ENCODE results near the gene PDK3. TPM values are rescaled to one million over a fixed set of nuclear protein-coding genes. Genes with fewer than 3 reads are reported as not detected.

PDK3 gene
- total RNA-seq, 1 experiment from 2014 or later, result 9.6 TPM

DNA sequence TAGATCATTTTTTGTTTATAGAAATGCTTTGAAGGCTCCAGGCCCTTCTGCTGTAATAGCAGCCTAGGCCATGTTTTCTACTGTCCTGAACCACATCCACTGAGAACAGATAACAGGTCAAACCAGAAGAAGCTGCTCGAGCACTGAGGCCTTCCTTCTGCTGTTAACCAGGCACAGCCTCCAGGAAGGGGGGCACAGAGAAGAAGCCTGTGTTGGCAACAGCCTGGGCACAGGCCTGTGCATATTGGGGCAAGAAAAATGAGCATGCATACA is 37.4 kb upstream of the PDK3 start:
- H3K4me3 ChIP-seq (replicated peaks in 1 of 2; ENCODE audit: low read depth in 1 of 2, low read length in 2 of 2), result no peak overlapping the region
- ChIA-PET POLR2A (no interaction called here), RAD21 (ENCODE audit: low non-redundant PET in 1 of 2, low total read pairs in 2 of 2, uncharacterized antibody in 2 of 2, unreplicated experiment in 2 of 2) (no interaction called here), CTCF (no interaction called here)
- no peaks in the 10 kb centered on the region for H3K79me2 ChIP-seq (ENCODE audit: insufficient read depth, low read length)
- no peak overlapping the region for H3K27ac ChIP-seq (ENCODE audit: low read depth, low read length)
- no peak for TF ChIP-seq YY1 (IDR thresholded peaks at IDR 0.05; ENCODE audit: extremely low read depth, insufficient replicate concordance, low read depth, low read length)
- no peak for TF ChIP-seq SIN3A (IDR thresholded peaks at IDR 0.05; ENCODE audit: low read depth)
- no peak for TF ChIP-seq CEBPB (IDR thresholded peaks at IDR 0.05; ENCODE audit: low read depth)
- TF ChIP-seq ZNF274 (IDR thresholded peaks at IDR 0.05; ENCODE audit: low read depth, low read length), result no peak
- no peak for TF ChIP-seq TCF7L2 (IDR thresholded peaks at IDR 0.05; ENCODE audit: borderline replicate concordance, extremely low read depth, insufficient read depth, insufficient read length)
- no peak for TF ChIP-seq ELF1 (IDR thresholded peaks at IDR 0.05; ENCODE audit: borderline replicate concordance, low read depth)
- TF ChIP-seq, protein P1, sequence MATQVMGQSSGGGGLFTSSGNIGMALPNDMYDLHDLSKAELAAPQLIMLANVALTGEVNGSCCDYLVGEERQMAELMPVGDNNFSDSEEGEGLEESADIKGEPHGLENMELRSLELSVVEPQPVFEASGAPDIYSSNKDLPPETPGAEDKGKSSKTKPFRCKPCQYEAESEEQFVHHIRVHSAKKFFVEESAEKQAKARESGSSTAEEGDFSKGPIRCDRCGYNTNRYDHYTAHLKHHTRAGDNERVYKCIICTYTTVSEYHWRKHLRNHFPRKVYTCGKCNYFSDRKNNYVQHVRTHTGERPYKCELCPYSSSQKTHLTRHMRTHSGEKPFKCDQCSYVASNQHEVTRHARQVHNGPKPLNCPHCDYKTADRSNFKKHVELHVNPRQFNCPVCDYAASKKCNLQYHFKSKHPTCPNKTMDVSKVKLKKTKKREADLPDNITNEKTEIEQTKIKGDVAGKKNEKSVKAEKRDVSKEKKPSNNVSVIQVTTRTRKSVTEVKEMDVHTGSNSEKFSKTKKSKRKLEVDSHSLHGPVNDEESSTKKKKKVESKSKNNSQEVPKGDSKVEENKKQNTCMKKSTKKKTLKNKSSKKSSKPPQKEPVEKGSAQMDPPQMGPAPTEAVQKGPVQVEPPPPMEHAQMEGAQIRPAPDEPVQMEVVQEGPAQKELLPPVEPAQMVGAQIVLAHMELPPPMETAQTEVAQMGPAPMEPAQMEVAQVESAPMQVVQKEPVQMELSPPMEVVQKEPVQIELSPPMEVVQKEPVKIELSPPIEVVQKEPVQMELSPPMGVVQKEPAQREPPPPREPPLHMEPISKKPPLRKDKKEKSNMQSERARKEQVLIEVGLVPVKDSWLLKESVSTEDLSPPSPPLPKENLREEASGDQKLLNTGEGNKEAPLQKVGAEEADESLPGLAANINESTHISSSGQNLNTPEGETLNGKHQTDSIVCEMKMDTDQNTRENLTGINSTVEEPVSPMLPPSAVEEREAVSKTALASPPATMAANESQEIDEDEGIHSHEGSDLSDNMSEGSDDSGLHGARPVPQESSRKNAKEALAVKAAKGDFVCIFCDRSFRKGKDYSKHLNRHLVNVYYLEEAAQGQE (IDR thresholded peaks at IDR 0.05; ENCODE audit: low read depth), result no peak
- no peak for TF ChIP-seq EZH2phosphoT487 (IDR thresholded peaks at IDR 0.05; ENCODE audit: borderline replicate concordance)
- TF ChIP-seq EGR1 (IDR thresholded peaks at IDR 0.05; ENCODE audit: low read depth), result no peak
- TF ChIP-seq, protein P2, sequence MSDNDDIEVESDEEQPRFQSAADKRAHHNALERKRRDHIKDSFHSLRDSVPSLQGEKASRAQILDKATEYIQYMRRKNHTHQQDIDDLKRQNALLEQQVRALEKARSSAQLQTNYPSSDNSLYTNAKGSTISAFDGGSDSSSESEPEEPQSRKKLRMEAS (IDR thresholded peaks at IDR 0.05), result no peak
- TF ChIP-seq POLR2A (IDR thresholded peaks at IDR 0.05; ENCODE audit: borderline replicate concordance, extremely low read depth, insufficient read depth, insufficient read length), result no peak
- TF ChIP-seq SRF (IDR thresholded peaks at IDR 0.05; ENCODE audit: low read depth), result no peak
- TF ChIP-seq CBX3 (IDR thresholded peaks at IDR 0.05; ENCODE audit: low read depth), result no peak
- no peak for TF ChIP-seq POLR2AphosphoS5 (IDR thresholded peaks at IDR 0.05; ENCODE audit: low read depth, low read length)
- no peak for TF ChIP-seq RAD21 (IDR thresholded peaks at IDR 0.05; ENCODE audit: low read depth)
- intact Hi-C loops (cut with micrococcal nuclease), result no loop called here
- H3K9me2 ChIP-seq (ENCODE audit: insufficient read depth), result no peaks in the 10 kb centered on the region
- H2AFZ ChIP-seq (ENCODE audit: low read depth, low read length, poor library complexity, severe bottlenecking), result no peak overlapping the region
- no peak overlapping the region for H3K4me2 ChIP-seq (ENCODE audit: low read length)
- BruUV-seq (replicated peaks), result no TSS peak
- H3K9me3 ChIP-seq (ENCODE audit: control insufficient read depth in 1 of 2, insufficient read depth in 1 of 2, low read depth in 1 of 2, low read length in 2 of 2), result no peaks in the 10 kb centered on the region
- no peak overlapping the region for H3K9ac ChIP-seq (ENCODE audit: low read length)
- DNase-seq (ENCODE audit: low read depth, low spot score), result no peak
- H3K36me3 ChIP-seq (ENCODE audit: control insufficient read depth in 1 of 2, insufficient read depth in 2 of 2, low read length in 2 of 2), result no peaks in the 10 kb centered on the region
- no peaks in the 10 kb centered on the region for H4K20me1 ChIP-seq (ENCODE audit: insufficient read depth)
- H3K27me3 ChIP-seq (ENCODE audit: insufficient read depth, low read length), result no peaks in the 10 kb centered on the region
- H3K4me1 ChIP-seq (ENCODE audit: control insufficient read depth in 1 of 2, insufficient read depth in 2 of 2, low read length in 2 of 2), result no peaks in the 10 kb centered on the region
- ATAC-seq, result no peak

Data from HCT116 (cell line).